SK-N-MC (cell line): Measurements from ENCODE around the gene IGF1R.

ENCODE experiments used
- DNase-seq: peaks from one replicate; pipeline ENCODE4 v3.0.0-alpha.2; 2011; ENCODE audit warnings: low read depth, low spot score
- H3K27ac ChIP-seq: fragments of 200-600 bp; sonication (generic); 2 replicates; pipeline ENCODE4 v1.5.1; 2016; ENCODE audit warnings: mixed run types
- H3K36me3 ChIP-seq: fragments of 200-600 bp; sonication (generic); 2 replicates; pipeline ENCODE4 v1.6.1; 2017; ENCODE audit warnings: antibody characterized with exemption, low read length, mixed read lengths; ENCODE audit not compliant: insufficient read depth
- H3K4me3 ChIP-seq: fragments of 200-600 bp; sonication (generic); 2 replicates; pipeline ENCODE4 v1.5.1; 2016
- H3K9ac ChIP-seq: fragments of 200-600 bp; sonication (generic); 2 replicates; pipeline ENCODE4 v1.8.0; 2017; ENCODE audit warnings: mixed run types, mixed read lengths; ENCODE audit not compliant: insufficient read length
- H3K9me3 ChIP-seq: fragments of 200-600 bp; sonication (generic); 2 replicates; pipeline ENCODE4 v1.6.1; 2017; ENCODE audit warnings: low read depth, mild to moderate bottlenecking, antibody characterized with exemption, low read length, moderate library complexity, mixed read lengths
- EZH2 ChIP-seq: fragments of 200-600 bp; sonication (generic); IDR thresholded peaks from one replicate; pipeline ENCODE4 v1.6.1; 2017; ENCODE audit warnings: antibody characterized with exemption
- FOXP2 ChIP-seq: optimal IDR thresholded peaks from 2 replicates; pipeline ENCODE3; 2011; ENCODE audit warnings: mild to moderate bottlenecking, moderate library complexity; ENCODE audit not compliant: insufficient read depth; ENCODE audit errors: extremely low read length, control extremely low read depth
- POLR2AphosphoS5 ChIP-seq: IDR thresholded peaks from 2 replicates; pipeline ENCODE4 v1.6.1; 2012; ENCODE audit warnings: mild to moderate bottlenecking, low read depth, low read length, borderline replicate concordance

The IGF1R gene

GRCh38 chr15:98728082-98728810 lies 79.9 kb downstream of the IGF1R start:
- no peak overlapping the region for H3K9ac ChIP-seq
- no peak for DNase-seq
- TF ChIP-seq FOXP2 = no peak
- no peak for TF ChIP-seq POLR2AphosphoS5
- TF ChIP-seq EZH2 = no peak
- H3K36me3 ChIP-seq = no peaks in the 10 kb centered on the region
- no peaks in the 10 kb centered on the region for H3K9me3 ChIP-seq
- H3K27ac ChIP-seq = no peak overlapping the region
- no peak overlapping the region for H3K4me3 ChIP-seq

- no peak overlapping the region for H3K9ac ChIP-seq
- TF ChIP-seq FOXP2 (no peak), POLR2AphosphoS5 (no peak), EZH2 (no peak)
- H3K9me3 ChIP-seq = no peaks in the 10 kb centered on the region
- no peak overlapping the region for H3K4me3 ChIP-seq
- H3K27ac ChIP-seq = no peak overlapping the region
- DNase-seq = no peak
- H3K36me3 ChIP-seq = no peaks in the 10 kb centered on the region
These were observed 80.4 kb downstream of the IGF1R start for GRCh38 chr15:98728811-98729160.

GRCh38 chr15:98729446-98730042 lies 81.2 kb downstream of the IGF1R start:
- Histone ChIP-seq H3K4me3 (no peak overlapping the region), H3K36me3 (no peaks in the 10 kb centered on the region), H3K9ac (no peak overlapping the region), H3K9me3 (no peaks in the 10 kb centered on the region), H3K27ac (no peak overlapping the region)
- no peak for DNase-seq
- TF ChIP-seq POLR2AphosphoS5 (no peak), EZH2 (no peak), FOXP2 (no peak)

- Histone ChIP-seq H3K9ac (no peak overlapping the region), H3K9me3 (no peaks in the 10 kb centered on the region), H3K27ac (no peak overlapping the region), H3K4me3 (no peak overlapping the region), H3K36me3 (no peaks in the 10 kb centered on the region)
- no peak for DNase-seq
- no peak for TF ChIP-seq FOXP2
- no peak for TF ChIP-seq EZH2
- TF ChIP-seq POLR2AphosphoS5 = no peak
These were observed 82.7 kb downstream of the IGF1R start for GRCh38 chr15:98730860-98731711.

GRCh38 chr15:98731712-98732450 lies 83.5 kb downstream of the IGF1R start:
- H3K9me3 ChIP-seq = no peaks in the 10 kb centered on the region
- H3K4me3 ChIP-seq = no peak overlapping the region
- H3K27ac ChIP-seq = no peak overlapping the region
- H3K9ac ChIP-seq = no peak overlapping the region
- no peaks in the 10 kb centered on the region for H3K36me3 ChIP-seq
- TF ChIP-seq FOXP2 (no peak), POLR2AphosphoS5 (no peak), EZH2 (no peak)
- DNase-seq = no peak

- TF ChIP-seq FOXP2 (no peak), POLR2AphosphoS5 (no peak), EZH2 (no peak)
- no peak for DNase-seq
- no peak overlapping the region for H3K27ac ChIP-seq
- H3K4me3 ChIP-seq = no peak overlapping the region
- H3K9ac ChIP-seq = no peak overlapping the region
- no peaks in the 10 kb centered on the region for H3K36me3 ChIP-seq
- no peaks in the 10 kb centered on the region for H3K9me3 ChIP-seq
These were observed 84.8 kb downstream of the IGF1R start for GRCh38 chr15:98733098-98733497.

GRCh38 chr15:98734466-98735199 lies 86.3 kb downstream of the IGF1R start:
- DNase-seq = no peak
- TF ChIP-seq POLR2AphosphoS5 (no peak), EZH2 (no peak), FOXP2 (no peak)
- Histone ChIP-seq H3K36me3 (no peaks in the 10 kb centered on the region), H3K4me3 (no peak overlapping the region), H3K9ac (no peak overlapping the region), H3K27ac (no peak overlapping the region), H3K9me3 (no peaks in the 10 kb centered on the region)

GRCh38 chr15:98735304-98735703 lies 87.0 kb downstream of the IGF1R start:
- H3K9ac ChIP-seq = no peak overlapping the region
- no peaks in the 10 kb centered on the region for H3K36me3 ChIP-seq
- H3K27ac ChIP-seq = no peak overlapping the region
- no peaks in the 10 kb centered on the region for H3K9me3 ChIP-seq
- no peak for TF ChIP-seq EZH2
- no peak for TF ChIP-seq POLR2AphosphoS5
- no peak for TF ChIP-seq FOXP2
- no peak overlapping the region for H3K4me3 ChIP-seq
- no peak for DNase-seq
